Stimulated activated CD8-positive, alpha-beta memory T cell treated with anti-CD3 and anti-CD28 coated beads, Interleukin-15, amount 100 ng/mL, for 48 hours (primary cell): ENCODE results near the gene DAZL.

Experiments
- DNase-seq, 2 donors: peaks; one replicate each; pipeline ENCODE4 v3.0.0-alpha.2; 2020; ENCODE audit warnings: low read depth in 2 of 2

The DAZL gene

DNA sequence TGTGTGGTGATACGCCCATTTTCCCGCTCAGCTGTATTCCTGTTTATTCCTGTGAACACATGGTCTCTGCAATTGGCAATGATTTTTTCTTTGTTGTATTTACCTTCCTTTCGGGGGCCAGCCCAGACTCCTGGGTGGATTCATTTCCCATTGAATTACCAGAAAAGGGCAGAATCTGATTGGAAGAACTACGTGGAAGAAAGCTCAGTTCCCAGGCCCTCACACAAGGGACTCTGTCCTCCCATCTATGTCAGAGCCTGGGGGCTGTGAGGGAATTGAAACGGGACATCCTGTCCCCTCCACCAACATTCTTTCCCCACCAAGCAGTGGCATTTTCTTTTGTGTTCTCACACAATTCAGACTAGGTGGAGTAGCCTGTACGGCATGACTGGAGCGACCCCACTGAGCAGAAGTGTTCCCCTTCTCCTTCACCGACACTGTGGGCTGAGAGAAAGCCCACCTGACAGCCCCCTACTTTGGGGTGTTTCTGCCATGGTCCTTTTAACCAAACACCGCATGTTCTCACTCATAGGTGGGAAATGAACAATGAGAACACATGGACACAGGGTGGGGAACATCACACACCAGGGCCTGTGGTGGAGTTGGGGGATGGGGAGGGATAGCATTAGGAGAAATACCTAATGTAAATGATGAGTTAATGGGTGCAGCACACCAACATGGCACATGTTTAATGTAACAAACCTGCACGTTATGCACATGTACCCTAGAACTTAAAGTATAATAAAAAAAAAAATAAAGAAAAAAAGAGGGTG, 59.6 kb downstream of the DAZL start:
- no peak for DNase-seq

DNA sequence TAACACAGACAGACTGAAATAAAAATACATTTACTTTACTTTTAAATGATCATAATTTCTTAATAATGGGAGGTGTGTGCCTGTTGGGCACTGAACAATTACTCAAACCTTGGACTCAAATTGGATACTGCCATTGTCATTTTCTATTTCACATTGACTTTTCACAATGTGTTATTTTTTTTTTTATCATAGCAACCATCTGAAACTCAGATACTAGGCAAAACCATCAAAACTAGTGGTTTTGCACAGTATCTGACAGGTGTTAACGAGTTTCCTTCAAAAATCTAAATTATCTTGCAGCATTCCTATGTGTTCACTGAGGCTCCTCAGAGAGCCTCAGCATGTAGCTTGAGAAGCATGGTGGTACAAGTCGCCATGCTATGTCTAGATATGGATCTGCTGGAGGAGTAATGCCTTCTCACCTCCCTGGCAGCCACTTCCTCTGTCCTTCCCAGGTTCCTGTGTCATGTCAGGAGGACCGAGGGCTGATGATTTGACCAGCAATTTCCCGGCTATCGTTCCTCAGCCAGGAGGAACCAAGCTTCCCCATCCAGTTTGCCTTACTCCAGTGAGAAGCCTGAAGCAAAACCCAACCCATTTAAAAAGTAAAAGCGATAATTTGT, 61.9 kb downstream of the DAZL start:
- no peak for DNase-seq

DNA sequence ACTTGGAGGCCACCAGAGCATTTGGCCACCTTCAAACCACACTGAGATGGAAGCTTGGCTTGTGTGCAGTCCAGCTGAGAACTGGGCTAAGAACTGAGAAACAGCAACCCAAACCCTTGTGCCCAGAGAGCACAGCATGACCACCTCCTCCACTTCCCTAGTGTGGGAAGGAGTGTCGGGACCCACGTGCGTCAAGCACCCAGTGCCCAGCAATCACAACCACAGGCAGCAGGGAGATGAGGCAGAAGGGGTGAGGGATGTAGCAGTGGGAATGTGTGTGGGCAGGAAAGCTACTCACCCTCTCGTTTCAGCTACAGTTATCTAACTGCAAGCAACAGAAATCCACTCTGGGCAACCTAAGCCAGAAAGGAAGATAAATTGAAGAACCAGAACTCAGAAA, 66.7 kb downstream of the DAZL start:
- DNase-seq = no peak

DNA sequence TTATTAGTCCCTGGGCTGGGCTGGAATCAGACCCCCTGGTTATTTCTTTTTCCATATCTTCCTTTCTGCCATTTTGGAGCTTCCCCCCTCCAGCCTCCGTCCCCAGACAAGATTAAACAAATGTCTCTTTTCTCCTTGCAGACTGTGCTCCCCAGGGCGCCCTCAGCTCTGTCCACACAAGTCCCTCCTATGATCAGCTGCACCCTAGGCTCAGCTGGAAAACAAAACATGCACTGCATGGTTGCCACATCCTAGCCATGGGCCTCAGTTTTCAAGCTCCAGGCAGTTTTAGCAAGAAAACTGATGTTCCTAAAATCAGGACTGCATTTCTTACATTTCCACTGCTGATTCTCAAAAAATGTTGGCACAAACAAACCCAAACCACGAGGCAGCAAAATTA, 68.2 kb downstream of the DAZL start:
- DNase-seq = no peak
